Stimulated activated CD8-positive, alpha-beta memory T cell treated with anti-CD3 and anti-CD28 coated beads, Interleukin-15, amount 100 ng/mL, for 4 hours (primary cell): ENCODE results near the gene RBM22.
"Not testable (repeated sequence)": the region's sequence is repeated elsewhere in the genome, so short reads cannot be mapped to it uniquely, and the experiment has no call there.

Source experiments
- DNase-seq, 2 donors: peaks; one replicate each; pipeline ENCODE4 v3.0.0-alpha.2; 2020; ENCODE audit warnings: low read depth in 2 of 2

RBM22 gene

DNA sequence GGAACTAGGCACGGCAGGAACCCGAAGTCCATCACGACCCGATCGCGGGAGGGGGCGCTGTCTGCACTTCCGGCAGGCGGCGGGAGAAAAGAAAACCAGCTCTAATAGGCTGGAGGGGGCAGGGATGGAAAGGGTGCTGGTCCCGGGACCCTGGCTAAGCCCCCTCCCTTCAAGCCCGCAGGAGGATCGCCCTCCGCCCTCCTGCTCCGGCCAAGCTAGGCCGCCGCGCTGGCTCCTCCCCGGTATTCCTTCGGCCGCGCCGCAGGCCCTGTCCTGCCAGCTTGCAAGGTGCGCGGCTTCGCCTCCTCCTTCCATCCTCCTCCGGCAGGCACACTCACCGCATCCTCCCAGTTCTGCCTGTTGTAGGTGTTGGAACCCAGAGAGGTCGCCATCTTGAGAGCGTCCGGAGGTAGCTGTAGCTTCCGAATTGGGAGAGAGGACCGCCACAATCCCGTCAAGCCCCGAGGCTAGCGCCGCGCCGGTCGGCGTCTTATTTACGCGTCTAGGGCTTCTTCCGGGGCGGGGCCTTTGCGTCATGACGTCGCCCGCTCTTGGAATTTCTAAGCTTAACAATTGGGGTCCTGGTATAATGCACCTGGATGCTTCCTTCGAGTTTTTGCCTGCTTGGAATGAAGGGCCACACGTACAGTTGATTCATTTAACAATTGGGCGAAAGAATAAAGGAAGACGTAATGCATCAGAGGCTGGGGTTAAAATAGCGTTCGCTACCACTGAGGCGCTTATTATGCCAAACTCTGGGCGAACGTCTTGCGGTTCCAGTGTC, at the start of gene RBM22:
Gene RBM22, minus strand, starts transcription at position 469 of the 784 bp plus-strand sequence. Its CDS starts 77 bp downstream, at position 392.
- DNase-seq, result peak; percentile 77 to 82

DNA sequence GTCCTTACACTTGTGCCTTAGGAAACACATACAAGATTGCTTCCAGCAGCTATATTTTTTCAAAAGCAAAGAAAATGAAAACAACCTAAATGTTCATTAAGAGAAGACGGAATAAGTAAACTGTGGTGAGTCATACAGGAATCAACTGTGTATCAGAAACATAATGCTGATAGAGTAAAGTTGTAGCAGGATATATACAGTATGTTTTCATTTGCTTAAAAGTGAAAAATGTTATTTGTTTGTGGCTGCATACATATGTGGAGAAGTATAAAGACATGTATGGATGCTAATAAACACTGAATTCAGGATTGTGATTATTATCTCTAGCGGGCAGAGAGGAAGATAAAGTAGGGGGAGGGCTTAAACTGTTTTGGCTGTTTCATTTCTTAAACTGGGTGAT, 49.6 kb upstream of the RBM22 start:
- DNase-seq, result no peak

- DNase-seq, result not testable (repeated sequence)
Measured at GRCh38 chr5:150743142-150743488, 42.3 kb upstream of the RBM22 start.

- not testable (repeated sequence) for DNase-seq
Measured at GRCh38 chr5:150742455-150743141, 41.7 kb upstream of the RBM22 start.

- no peak for DNase-seq
Measured at GRCh38 chr5:150740992-150741391, 40.1 kb upstream of the RBM22 start.

GRCh38 chr5:150738862-150739261, 38.0 kb upstream of the RBM22 start:
- no peak for DNase-seq

GRCh38 chr5:150734579-150735384, 33.9 kb upstream of the RBM22 start:
- no peak for DNase-seq

DNA sequence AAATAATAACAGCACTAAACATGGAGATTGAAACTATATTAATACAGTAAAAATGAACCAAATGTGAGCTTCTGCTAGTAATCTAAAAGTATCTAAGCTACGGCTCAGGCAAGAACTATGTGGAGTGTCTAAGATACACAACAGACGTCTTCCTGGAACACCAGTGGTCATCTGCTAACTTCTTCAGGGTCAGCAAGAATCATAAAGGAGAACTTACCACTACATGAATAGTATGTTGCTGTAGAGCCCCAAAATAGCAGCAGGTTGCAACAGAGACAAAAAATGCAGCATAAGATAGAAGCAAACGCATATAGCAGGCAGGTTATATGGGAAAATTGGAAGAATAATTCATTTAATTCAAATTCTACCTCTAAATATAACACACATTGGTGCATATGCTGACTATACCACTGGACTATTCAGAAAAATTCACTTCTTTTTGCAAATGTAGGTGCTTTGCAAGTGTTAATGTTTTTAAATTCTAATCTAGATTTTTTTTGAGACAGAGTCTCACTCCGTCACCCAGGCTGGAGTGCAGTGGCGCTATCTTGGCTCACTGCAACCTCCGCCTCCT, 30.9 kb upstream of the RBM22 start:
- DNase-seq, result no peak

GRCh38 chr5:150729859-150730258, 29.0 kb upstream of the RBM22 start:
- DNase-seq, result no peak

DNA sequence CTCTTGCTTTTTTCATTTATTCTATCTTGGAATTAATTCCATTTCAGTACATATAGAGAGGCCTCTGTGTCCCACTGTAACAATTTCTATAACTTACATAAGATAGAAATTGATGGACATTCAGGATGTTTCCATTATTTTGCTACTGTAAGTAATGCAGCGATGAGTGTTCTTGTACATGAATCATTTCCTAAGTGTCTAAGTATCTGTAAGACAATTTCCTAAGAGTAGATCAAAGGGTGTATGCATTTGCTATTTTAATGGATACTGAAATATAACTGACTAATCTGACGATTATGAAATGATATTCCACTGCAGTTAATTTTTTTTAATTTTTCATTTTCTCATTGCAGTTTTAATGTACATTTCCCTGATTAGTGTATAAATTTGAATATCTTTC, 23.0 kb upstream of the RBM22 start:
- no peak for DNase-seq

- no peak for DNase-seq
Measured at GRCh38 chr5:150710165-150710564, 9.3 kb upstream of the RBM22 start.

- no peak for DNase-seq
Measured at GRCh38 chr5:150706776-150707390, 6.0 kb upstream of the RBM22 start.

- no peak for DNase-seq
Measured at GRCh38 chr5:150703762-150704161, 2.9 kb upstream of the RBM22 start.

GRCh38 chr5:150700246-150700593, 642 bp downstream of the RBM22 start:
- DNase-seq, result no peak

- DNase-seq, result no peak
Measured at GRCh38 chr5:150694612-150695011, 6.2 kb downstream of the RBM22 start.

DNA sequence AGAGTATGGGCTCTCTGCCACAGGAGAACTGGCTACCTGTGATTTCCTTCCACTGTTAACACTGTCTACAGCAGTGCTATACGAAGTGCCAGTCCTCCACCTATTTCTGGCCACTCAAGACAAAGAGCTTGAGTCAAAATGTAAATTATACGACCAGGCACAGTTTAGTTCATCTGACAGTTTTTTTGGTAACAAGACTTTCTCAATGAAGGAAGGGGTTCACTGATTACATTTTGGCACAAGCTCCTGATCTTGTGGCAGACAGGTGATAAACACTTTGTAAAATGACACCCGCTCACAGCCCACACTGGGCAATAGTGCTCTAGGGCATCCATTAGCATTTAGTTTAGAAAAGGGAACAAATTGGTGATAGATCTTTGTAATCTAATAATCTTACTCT, 8.6 kb downstream of the RBM22 start:
- DNase-seq, result no peak

DNA sequence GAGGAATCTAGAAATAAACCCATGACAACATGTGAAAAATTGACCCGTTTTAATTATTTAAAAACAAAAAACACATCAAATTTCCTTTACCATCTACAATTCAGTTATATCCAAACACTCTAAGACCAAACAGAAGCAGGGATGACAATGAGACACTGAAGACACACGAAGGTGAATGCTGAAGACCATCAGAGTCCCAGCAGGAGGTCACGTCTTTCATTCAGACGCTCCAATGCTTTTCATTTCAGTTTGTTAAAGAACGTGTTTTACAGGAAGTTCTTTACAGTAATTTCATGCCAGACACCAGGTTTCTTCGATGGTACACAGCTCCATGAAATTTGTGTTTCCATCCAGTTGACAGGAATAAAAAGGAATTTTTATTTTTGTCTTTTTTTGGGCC, 10.1 kb downstream of the RBM22 start:
- no peak for DNase-seq

GRCh38 chr5:150689120-150689519, 11.7 kb downstream of the RBM22 start:
- DNase-seq, result no peak

GRCh38 chr5:150676578-150676977, 24.3 kb downstream of the RBM22 start:
- DNase-seq, result no peak

- DNase-seq, result no peak
Measured at GRCh38 chr5:150675069-150675468, 25.8 kb downstream of the RBM22 start.

- DNase-seq, result no peak
Measured at GRCh38 chr5:150674341-150674821, 26.5 kb downstream of the RBM22 start.

DNA sequence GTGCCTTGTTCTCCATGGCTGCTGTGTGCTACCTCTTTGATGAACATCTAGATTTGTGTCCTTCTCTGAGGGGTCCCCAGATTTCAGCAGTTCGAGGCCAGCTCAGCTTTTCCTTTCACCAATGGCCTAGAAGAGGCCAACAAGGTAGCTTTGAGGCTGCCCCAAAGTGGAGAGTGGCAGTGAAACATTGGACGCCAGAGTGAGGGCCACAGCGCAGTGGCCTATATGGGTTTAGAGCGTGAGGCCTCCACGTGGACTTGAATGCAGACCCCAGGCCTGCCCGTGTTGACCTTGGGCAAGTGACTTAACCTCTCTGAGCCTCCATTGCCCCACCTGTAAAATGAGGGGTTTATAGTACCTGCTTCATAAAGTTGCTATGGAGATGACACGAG, 28.0 kb downstream of the RBM22 start:
- DNase-seq, result no peak
